HepG2 (cell line): Measurements from ENCODE around the gene MAPRE3. TPM values are rescaled to one million over a fixed set of nuclear protein-coding genes. Genes with fewer than 3 reads are reported as not detected.

Experiments used
- ARNT ChIP-seq: fragments of 450-650 bp; IDR thresholded peaks from 2 replicates; pipeline ENCODE4 v1.6.1; 2017
- ARNTL ChIP-seq: sonication (generic); formaldehyde crosslinking; IDR thresholded peaks from 2 replicates; pipeline ENCODE4 v1.4.0; 2020; ENCODE audit warnings: mild to moderate bottlenecking, missing genetic modification reagents
- FOXK2 ChIP-seq: fragments of 450-650 bp; IDR thresholded peaks from 2 replicates; pipeline ENCODE4 v1.6.1; 2016
- GPN1 ChIP-seq: sonication (generic); formaldehyde crosslinking; IDR thresholded peaks from 2 replicates; pipeline ENCODE4 v1.5.1; 2020; ENCODE audit warnings: missing genetic modification reagents, borderline replicate concordance
- HMGA1 ChIP-seq: sonication (generic); formaldehyde crosslinking; conservative IDR thresholded peaks from 2 replicates; pipeline ENCODE4 v1.4.0; 2020; ENCODE audit warnings: missing genetic modification reagents
- HOXA3 ChIP-seq: sonication (generic); formaldehyde crosslinking; IDR thresholded peaks from 2 replicates; pipeline ENCODE4 v1.5.0; 2020; ENCODE audit warnings: missing genetic modification reagents
- JARID2 ChIP-seq: sonication (generic); formaldehyde crosslinking; IDR thresholded peaks from 2 replicates; pipeline ENCODE4 v1.8.1; 2023; ENCODE audit warnings: missing genetic modification reagents, inconsistent platforms; ENCODE audit not compliant: insufficient replicate concordance
- MYNN ChIP-seq: sonication (generic); formaldehyde crosslinking; IDR thresholded peaks from 2 replicates; pipeline ENCODE4 v1.4.0; 2020; ENCODE audit warnings: mild to moderate bottlenecking, low read depth, missing genetic modification reagents
- NR2F6 ChIP-seq, 2 experiments: IDR thresholded peaks; 2 replicates each; pipeline ENCODE4 v1.6.1; 2016; ENCODE audit warnings: antibody characterized with exemption in 1 of 2, mild to moderate bottlenecking in 1 of 2
- SMAD9 ChIP-seq: sonication (generic); formaldehyde crosslinking; IDR thresholded peaks from 2 replicates; pipeline ENCODE4 v1.5.1; 2020; ENCODE audit warnings: mild to moderate bottlenecking, missing genetic modification reagents
- ZBTB7B ChIP-seq: sonication (generic); formaldehyde crosslinking; IDR thresholded peaks from 2 replicates; pipeline ENCODE4 v1.4.0; 2020; ENCODE audit warnings: missing genetic modification reagents
- ZEB1 ChIP-seq: IDR thresholded peaks from 2 replicates; pipeline ENCODE4 v1.6.1; 2012; ENCODE audit warnings: mild to moderate bottlenecking, low read depth, inconsistent platforms; ENCODE audit not compliant: insufficient replicate concordance
- ZFP82 ChIP-seq: sonication (generic); formaldehyde crosslinking; IDR thresholded peaks from 2 replicates; pipeline ENCODE4 v1.5.1; 2020; ENCODE audit warnings: mild to moderate bottlenecking, missing genetic modification reagents, borderline replicate concordance
- ZNF143 ChIP-seq: sonication (generic); formaldehyde crosslinking; IDR thresholded peaks from 2 replicates; pipeline ENCODE4 v1.4.0; 2020; ENCODE audit warnings: missing genetic modification reagents
- ZNF274 ChIP-seq: sonication (generic); formaldehyde crosslinking; IDR thresholded peaks from 2 replicates; pipeline ENCODE4 v1.5.1; 2020; ENCODE audit warnings: mild to moderate bottlenecking, missing genetic modification reagents
- ZNF30 ChIP-seq: sonication (generic); formaldehyde crosslinking; IDR thresholded peaks from 2 replicates; pipeline ENCODE4 v1.5.0; 2020; ENCODE audit warnings: mild to moderate bottlenecking, missing genetic modification reagents
- ZNF337 ChIP-seq: sonication (generic); formaldehyde crosslinking; IDR thresholded peaks from 2 replicates; pipeline ENCODE4 v1.5.1; 2020; ENCODE audit warnings: missing genetic modification reagents, low read depth, mild to moderate bottlenecking, borderline replicate concordance
- ZNF44 ChIP-seq: sonication (generic); formaldehyde crosslinking; IDR thresholded peaks from 2 replicates; pipeline ENCODE4 v1.5.1; 2020; ENCODE audit warnings: mild to moderate bottlenecking, missing genetic modification reagents
- ZNF546 ChIP-seq: sonication (generic); formaldehyde crosslinking; conservative IDR thresholded peaks from 2 replicates; pipeline ENCODE4 v1.8.1; 2023; ENCODE audit warnings: mild to moderate bottlenecking, missing genetic modification reagents
- ZNF670 ChIP-seq: sonication (generic); formaldehyde crosslinking; IDR thresholded peaks from 2 replicates; pipeline ENCODE4 v1.8.0; 2022; ENCODE audit warnings: mild to moderate bottlenecking, missing genetic modification reagents, borderline replicate concordance
- ZNF703 ChIP-seq: sonication (generic); formaldehyde crosslinking; IDR thresholded peaks from 2 replicates; pipeline ENCODE4 v1.5.1; 2020; ENCODE audit warnings: missing genetic modification reagents, mild to moderate bottlenecking, moderate library complexity, borderline replicate concordance
- ZNF780A ChIP-seq: sonication (generic); formaldehyde crosslinking; IDR thresholded peaks from 2 replicates; pipeline ENCODE4 v1.8.0; 2022; ENCODE audit warnings: mild to moderate bottlenecking, missing genetic modification reagents, moderate library complexity
- ZNF816 ChIP-seq: sonication (generic); formaldehyde crosslinking; IDR thresholded peaks from 2 replicates; pipeline ENCODE4 v1.8.0; 2022; ENCODE audit warnings: missing genetic modification reagents, mild to moderate bottlenecking, borderline replicate concordance
- ZNF891 ChIP-seq: sonication (generic); formaldehyde crosslinking; IDR thresholded peaks from 2 replicates; pipeline ENCODE4 v1.5.0; 2020; ENCODE audit warnings: mild to moderate bottlenecking, missing genetic modification reagents
- polyA plus RNA-seq, 8 experiments: library from polyadenylated mRNA; depleted of rRNA in 3 of 8; stranded (reverse) in 7 of 8; unstranded in 1 of 8; fragments of >200 nt; fragmentation: Illumina TruSeq in 4 of 8; extraction: Trizol in 4 of 8; gene quantifications; 2 replicates each; pipeline versions ENCODE4 v1.2.1 to v1.2.3, GENCODE V29; 2011 to 2016; ENCODE audit warnings: low read depth in 4 of 8, missing spikeins in 1 of 8, mixed read lengths in 1 of 8; ENCODE audit not compliant: insufficient read depth in 1 of 8
- total RNA-seq, 5 experiments: library from RNA; depleted of rRNA; stranded (reverse); fragments of >200 nt; fragmentation: Illumina TruSeq; extraction: Trizol; gene quantifications; 2 replicates each; pipeline ENCODE4 v1.2.3, GENCODE V29; 2016; ENCODE audit warnings: low read depth in 1 of 5
- TF ChIP-seq, protein P1 (sequence below): sonication (generic); formaldehyde crosslinking; conservative IDR thresholded peaks from 2 replicates; pipeline ENCODE4 v1.8.0; 2022; ENCODE audit warnings: missing genetic modification reagents
- TF ChIP-seq, protein P2 (sequence below): sonication (generic); formaldehyde crosslinking; IDR thresholded peaks from 2 replicates; pipeline ENCODE4 v1.8.0; 2022; ENCODE audit warnings: mild to moderate bottlenecking, missing genetic modification reagents, moderate library complexity
- TF ChIP-seq, protein P3 (sequence below): sonication (generic); formaldehyde crosslinking; IDR thresholded peaks from 2 replicates; pipeline ENCODE4 v1.5.0; 2020; ENCODE audit warnings: mild to moderate bottlenecking, missing genetic modification reagents

Gene MAPRE3
- total and polyA plus RNA-seq, 2 of the 13 experiments (the other 11 are each of a cell fraction or from before 2014, with no cell fraction given): 0.31 to 0.91 TPM

DNA sequence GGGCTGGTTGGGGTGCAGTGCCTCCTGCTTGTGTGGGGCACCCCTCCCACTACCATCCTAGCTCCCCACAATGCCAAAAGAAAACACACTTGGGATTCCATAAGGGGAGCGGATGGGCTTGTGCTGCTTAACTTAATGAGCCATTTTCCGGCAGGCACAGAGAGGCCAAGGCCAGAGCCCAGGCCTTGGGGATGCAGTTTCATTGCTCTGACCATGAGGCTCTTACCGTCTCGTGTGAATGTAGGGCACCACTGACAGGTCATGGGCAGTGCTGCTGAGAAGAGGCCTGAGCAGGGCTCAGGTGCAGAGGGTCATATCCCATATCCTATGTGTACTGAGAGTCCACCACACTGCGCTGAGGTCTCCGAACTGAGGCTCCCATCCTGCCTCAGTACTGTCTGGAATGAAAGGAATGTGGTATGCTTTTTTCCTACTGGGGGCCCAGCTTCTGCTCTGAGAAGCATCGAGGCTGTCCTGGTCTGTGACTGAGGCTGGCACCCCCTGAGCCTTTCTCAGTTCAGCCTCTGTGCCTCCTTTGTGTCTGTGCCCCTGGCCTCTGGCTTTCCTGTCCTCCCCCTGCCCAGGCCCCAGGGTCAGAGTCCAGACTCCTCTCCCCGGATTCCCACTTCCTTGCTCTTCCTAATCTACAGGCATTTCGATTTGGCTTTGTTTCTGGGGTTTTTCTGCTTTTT lies 45.2 kb upstream of the MAPRE3 start (continued):
- TF ChIP-seq, protein P1, sequence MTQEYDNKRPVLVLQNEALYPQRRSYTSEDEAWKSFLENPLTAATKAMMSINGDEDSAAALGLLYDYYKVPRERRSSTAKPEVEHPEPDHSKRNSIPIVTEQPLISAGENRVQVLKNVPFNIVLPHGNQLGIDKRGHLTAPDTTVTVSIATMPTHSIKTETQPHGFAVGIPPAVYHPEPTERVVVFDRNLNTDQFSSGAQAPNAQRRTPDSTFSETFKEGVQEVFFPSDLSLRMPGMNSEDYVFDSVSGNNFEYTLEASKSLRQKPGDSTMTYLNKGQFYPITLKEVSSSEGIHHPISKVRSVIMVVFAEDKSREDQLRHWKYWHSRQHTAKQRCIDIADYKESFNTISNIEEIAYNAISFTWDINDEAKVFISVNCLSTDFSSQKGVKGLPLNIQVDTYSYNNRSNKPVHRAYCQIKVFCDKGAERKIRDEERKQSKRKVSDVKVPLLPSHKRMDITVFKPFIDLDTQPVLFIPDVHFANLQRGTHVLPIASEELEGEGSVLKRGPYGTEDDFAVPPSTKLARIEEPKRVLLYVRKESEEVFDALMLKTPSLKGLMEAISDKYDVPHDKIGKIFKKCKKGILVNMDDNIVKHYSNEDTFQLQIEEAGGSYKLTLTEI (CRISPR knock-in tag): no peak
- TF ChIP-seq ZNF670 (CRISPR knock-in tag): no peak
- no peak for TF ChIP-seq ZNF337 (CRISPR knock-in tag)
- TF ChIP-seq ARNT: no peak
- TF ChIP-seq ZNF30 (CRISPR knock-in tag): no peak
- TF ChIP-seq FOXK2: no peak
- peak; percentile 56; the same call in 1 of the 2 replicates for TF ChIP-seq ARNTL
- TF ChIP-seq ZNF44: no peak; the same call in 1 of the 2 replicates
- TF ChIP-seq JARID2 (CRISPR knock-in tag): no peak
- TF ChIP-seq, protein P2, sequence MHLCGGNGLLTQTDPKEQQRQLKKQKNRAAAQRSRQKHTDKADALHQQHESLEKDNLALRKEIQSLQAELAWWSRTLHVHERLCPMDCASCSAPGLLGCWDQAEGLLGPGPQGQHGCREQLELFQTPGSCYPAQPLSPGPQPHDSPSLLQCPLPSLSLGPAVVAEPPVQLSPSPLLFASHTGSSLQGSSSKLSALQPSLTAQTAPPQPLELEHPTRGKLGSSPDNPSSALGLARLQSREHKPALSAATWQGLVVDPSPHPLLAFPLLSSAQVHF (CRISPR knock-in tag): no peak
- peak; percentile 77 for TF ChIP-seq ZNF143 (CRISPR knock-in tag)
- TF ChIP-seq ZNF703 (CRISPR knock-in tag): peak; percentile 53; the same call in 1 of the 2 replicates
- no peak for TF ChIP-seq GPN1 (CRISPR knock-in tag)
- no peak for TF ChIP-seq ZNF546 (CRISPR knock-in tag)
- TF ChIP-seq SMAD9 (CRISPR knock-in tag): no peak
- TF ChIP-seq HOXA3 (CRISPR knock-in tag): peak; percentile 70
- TF ChIP-seq ZNF780A (CRISPR knock-in tag): no peak
- TF ChIP-seq, protein P3, sequence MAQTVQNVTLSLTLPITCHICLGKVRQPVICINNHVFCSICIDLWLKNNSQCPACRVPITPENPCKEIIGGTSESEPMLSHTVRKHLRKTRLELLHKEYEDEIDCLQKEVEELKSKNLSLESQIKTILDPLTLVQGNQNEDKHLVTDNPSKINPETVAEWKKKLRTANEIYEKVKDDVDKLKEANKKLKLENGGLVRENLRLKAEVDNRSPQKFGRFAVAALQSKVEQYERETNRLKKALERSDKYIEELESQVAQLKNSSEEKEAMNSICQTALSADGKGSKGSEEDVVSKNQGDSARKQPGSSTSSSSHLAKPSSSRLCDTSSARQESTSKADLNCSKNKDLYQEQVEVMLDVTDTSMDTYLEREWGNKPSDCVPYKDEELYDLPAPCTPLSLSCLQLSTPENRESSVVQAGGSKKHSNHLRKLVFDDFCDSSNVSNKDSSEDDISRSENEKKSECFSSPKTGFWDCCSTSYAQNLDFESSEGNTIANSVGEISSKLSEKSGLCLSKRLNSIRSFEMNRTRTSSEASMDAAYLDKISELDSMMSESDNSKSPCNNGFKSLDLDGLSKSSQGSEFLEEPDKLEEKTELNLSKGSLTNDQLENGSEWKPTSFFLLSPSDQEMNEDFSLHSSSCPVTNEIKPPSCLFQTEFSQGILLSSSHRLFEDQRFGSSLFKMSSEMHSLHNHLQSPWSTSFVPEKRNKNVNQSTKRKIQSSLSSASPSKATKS (CRISPR knock-in tag): 0 out of 2 replicates have a peak, but pooled peaks have one; percentile 48
- no peak for TF ChIP-seq MYNN
- TF ChIP-seq ZNF816 (CRISPR knock-in tag): no peak
- TF ChIP-seq ZFP82 (CRISPR knock-in tag): no peak
- TF ChIP-seq HMGA1 (CRISPR knock-in tag): no peak
- peak; percentile 98 for TF ChIP-seq ZBTB7B (CRISPR knock-in tag)
- no peak for TF ChIP-seq ZNF891 (CRISPR knock-in tag)
- TF ChIP-seq ZNF274 (CRISPR knock-in tag): no peak
- TF ChIP-seq ZEB1: peak; percentile 79
- TF ChIP-seq NR2F6 (IDR thresholded peaks at IDR 0.05): peak; percentile 72
- TF ChIP-seq NR2F6 (CRISPR knock-in tag; IDR thresholded peaks at IDR 0.05): peak; percentile 81
